Fibroblast of pulmonary artery (primary cell): ENCODE measurements around the gene MRPS33.

Experiments used
- DNase-seq: peaks from one replicate; pipeline ENCODE4 v3.0.0-alpha.2; 2010; ENCODE audit warnings: low read depth
- H3K4me3 ChIP-seq: replicated peaks from 2 replicates; pipeline ENCODE4 v1.5.1; 2011; ENCODE audit warnings: low read depth, mild to moderate bottlenecking, control low read depth, low read length, moderate library complexity
- TF ChIP-seq, protein P1 (sequence below): IDR thresholded peaks from 2 replicates; pipeline ENCODE4 v1.5.1; 2011; ENCODE audit warnings: mild to moderate bottlenecking, control low read depth, low read length, inconsistent platforms; ENCODE audit errors: missing control alignments

The MRPS33 gene

DNA sequence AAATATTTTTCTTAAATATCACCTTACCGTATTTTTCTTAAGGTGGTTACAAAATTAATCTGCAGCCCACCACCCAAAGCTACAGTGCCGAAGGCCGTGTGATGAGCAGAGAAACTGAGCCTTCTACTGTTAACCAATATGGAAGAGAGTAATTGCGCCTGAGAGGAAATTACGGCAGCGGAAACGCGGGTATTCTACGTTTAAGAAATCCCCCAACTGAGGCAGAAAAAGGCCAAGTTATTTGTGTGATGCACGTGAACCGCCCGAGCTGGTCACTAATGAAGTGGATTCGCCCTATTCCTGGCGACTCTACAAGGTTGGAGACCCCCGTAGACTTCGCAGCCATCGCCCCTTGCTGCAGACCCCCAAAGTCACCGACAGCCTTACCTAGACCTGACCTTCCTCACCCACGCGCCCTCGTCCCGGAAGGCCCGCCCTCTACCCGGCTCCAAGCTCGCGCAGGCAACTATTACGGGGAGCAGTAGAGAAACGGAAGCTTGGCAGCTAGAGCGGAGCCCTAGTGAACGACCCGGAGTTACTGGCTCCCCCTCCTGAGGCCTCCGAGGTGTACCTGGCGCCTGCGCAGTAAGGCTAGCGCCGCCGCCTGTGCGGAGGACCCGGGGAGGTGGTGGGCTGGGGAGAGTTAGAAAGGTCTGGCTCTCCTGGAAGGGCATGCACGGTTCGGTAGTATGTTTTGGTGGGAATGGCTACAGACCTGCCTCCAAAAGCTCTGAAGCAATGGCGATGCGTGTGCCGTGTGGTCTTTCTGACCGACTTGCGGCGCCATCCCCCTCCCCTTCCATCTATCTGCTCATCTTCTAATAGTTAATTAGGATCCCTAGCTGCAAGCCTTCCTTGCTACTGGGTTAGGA, at the start of gene MRPS33:
Gene MRPS33 (minus strand): TSS at position 429 of the 872 bp plus-strand sequence. CDS start 4,319 bp downstream, outside the sequence.
- peak within 1 kb of the TSS; percentile 74 for H3K4me3 ChIP-seq
- TF ChIP-seq, protein P1, sequence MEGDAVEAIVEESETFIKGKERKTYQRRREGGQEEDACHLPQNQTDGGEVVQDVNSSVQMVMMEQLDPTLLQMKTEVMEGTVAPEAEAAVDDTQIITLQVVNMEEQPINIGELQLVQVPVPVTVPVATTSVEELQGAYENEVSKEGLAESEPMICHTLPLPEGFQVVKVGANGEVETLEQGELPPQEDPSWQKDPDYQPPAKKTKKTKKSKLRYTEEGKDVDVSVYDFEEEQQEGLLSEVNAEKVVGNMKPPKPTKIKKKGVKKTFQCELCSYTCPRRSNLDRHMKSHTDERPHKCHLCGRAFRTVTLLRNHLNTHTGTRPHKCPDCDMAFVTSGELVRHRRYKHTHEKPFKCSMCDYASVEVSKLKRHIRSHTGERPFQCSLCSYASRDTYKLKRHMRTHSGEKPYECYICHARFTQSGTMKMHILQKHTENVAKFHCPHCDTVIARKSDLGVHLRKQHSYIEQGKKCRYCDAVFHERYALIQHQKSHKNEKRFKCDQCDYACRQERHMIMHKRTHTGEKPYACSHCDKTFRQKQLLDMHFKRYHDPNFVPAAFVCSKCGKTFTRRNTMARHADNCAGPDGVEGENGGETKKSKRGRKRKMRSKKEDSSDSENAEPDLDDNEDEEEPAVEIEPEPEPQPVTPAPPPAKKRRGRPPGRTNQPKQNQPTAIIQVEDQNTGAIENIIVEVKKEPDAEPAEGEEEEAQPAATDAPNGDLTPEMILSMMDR, result peak; percentile 25
- peak; percentile 97 for DNase-seq

DNA sequence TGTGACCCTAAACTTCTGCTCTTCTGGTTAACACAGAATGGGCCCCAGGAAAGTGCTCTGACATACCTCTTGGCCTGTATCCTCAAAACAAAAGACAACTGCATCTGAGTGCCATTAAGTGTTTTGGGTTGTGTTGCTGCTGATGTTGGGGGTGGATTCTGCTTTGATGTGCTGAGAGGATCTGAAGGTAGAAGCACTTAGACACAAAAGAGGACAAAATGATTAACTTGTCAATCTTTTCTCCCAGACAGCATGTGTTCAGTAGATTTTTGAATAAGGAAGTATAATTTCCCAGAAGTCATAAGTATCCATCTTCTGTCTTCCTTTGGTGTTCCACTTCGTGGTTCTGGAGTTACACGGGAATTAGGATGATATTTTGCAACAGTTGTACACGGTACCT, 43.0 kb upstream of the MRPS33 start:
- no peak overlapping the region for H3K4me3 ChIP-seq
- DNase-seq, result no peak
- TF ChIP-seq, protein P1, result no peak

DNA sequence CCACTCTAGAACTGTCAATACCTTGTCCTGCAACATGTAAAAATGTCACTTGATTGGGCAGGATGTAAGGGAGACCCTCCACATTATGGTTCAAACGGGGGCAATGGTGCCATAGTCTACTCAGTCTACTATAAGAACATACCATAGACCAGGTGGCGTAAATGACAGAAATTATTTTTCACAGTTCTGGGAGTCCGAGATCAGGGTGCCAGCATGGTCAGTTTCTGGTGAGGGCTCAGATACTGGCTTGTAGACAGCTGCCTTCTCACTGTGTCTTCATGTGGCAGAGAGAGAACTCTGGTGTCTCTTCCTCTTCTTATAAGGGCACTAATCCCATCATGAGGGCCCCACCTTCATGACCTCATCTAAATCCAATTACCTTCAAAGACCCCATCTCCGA, 40.4 kb upstream of the MRPS33 start:
- no peak for DNase-seq
- no peak overlapping the region for H3K4me3 ChIP-seq
- TF ChIP-seq, protein P1, result no peak

DNA sequence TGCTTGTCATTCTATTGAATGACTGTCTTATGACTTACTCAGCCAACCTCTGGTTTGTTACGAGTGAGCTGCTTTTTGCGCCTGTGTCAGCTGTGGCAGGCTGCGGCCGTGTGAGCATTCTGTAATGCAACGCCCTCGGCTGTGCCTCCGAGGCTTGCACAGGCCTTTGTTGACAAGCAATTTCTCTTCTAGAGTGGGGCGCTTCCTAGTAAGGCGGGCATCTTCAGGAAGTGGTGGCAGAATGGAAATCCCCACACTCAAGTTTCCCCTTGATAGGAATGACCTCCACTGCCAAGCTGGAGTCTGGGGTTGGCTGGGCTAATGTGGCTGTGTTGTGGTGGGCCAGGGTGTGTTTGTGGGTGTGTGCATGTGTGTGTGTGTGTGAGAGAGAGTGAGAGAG, 38.9 kb upstream of the MRPS33 start:
- H3K4me3 ChIP-seq, result no peak overlapping the region
- no peak for DNase-seq
- TF ChIP-seq, protein P1, result no peak

DNA sequence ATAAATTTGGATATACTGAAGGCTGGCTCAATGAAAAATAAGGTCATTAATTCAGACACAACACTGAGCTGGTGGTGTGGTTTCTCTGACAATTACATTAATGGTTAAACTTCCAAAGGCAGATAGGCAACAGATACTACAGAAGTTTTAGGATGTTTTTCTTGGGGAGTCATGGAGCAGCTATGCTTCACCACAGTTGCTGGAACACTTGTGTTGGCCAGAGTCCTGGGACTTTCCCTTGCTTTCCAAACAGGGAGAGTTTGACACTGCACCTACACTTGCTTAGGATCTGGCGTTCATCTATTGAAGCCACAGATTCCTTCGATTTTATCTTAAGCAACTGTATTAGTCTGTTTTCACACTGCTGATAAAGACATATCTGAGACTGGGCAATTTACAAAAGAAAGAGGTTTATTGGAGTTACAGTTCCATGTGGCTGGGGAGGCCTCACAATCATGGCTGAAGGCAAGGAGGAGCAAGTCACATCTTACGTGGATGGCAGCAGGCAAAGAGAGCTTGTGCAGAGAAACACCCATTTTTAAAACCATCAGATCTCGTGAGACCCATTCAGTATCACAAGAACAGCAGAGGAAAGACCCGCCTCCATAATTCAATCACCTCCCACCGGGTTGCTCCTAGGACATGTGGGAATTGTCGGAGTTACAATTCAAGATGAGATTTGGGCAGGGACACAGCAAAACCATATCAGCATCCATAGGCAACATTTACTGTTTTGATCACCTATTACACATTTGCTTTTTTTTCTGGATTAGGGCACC, 31.3 kb upstream of the MRPS33 start:
- peak; percentile 7 for DNase-seq
- no peak overlapping the region for H3K4me3 ChIP-seq
- TF ChIP-seq, protein P1, result no peak

DNA sequence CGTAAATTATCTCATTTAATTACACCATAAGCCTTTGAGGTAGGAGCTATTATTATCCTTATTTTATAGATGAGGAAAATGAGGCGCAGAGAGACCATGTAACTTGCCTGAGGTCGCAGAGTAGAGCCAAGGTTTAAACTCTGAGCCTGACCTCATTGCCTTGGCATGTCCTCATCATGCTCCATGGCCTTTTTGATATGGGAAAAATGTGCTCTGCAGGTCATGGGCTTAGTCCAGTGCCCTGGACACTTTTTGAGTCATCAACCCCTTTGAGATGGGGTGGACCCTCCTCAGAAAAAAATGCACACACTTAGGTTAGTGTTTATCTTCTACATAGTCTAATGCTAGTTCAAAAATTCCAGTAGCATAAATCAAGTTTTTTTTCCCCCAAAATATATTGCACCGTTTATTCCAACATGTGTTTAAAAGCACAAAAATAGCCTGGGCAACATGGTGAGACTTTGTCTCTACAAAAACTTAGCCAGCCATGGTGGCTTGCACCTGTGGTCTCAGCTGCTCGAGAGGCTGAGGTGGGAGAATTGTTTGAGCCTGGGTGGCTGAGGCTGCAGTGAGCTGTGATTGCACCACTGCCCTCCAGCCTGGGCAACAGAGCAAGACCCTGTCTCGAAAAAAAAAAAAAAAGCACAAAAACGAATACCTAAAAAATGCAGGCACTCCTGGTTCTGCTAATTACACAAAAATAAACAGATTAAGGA, 30.5 kb upstream of the MRPS33 start:
- H3K4me3 ChIP-seq, result no peak overlapping the region
- TF ChIP-seq, protein P1, result no peak
- DNase-seq, result no peak
